ENCODE results near the gene CYP4F22. TPM values are rescaled to one million over a fixed set of nuclear protein-coding genes. Genes with fewer than 3 reads are reported as not detected.

CYP4F22 gene
- total and polyA plus RNA-seq, 9 of the 15 experiments (the other 6 are each of a cell fraction or from before 2014, with no cell fraction given), result not detected

GRCh38 chr19:15584541-15585115 is 76.3 kb downstream of the CYP4F22 start (continued):
- peak; percentile 63 for TF ChIP-seq CTCFL (IDR thresholded peaks at IDR 0.05; ENCODE audit: borderline replicate concordance, insufficient read depth, low read depth, low read length, poor library complexity, severe bottlenecking)
- TF ChIP-seq ZNF212 (CRISPR knock-in tag; IDR thresholded peaks at IDR 0.05), result no peak
- no peak for TF ChIP-seq PREB (CRISPR knock-in tag; IDR thresholded peaks at IDR 0.05)
- TF ChIP-seq DEAF1 (CRISPR knock-in tag; IDR thresholded peaks at IDR 0.05), result peak; percentile 61; the same call in 1 of the 2 replicates
- TF ChIP-seq SIRT6 (IDR thresholded peaks at IDR 0.05; ENCODE audit: low read depth, low read length), result no peak

All from K562 (cell line).